ENCODE measurements around the gene SHISA9. TPM values are rescaled to one million over a fixed set of nuclear protein-coding genes. Genes with fewer than 3 reads are reported as not detected.

The SHISA9 gene
- total and polyA plus RNA-seq, 4 donors, result under 0.01 to 0.08 (median 0.07) TPM; not detected in 1

DNA sequence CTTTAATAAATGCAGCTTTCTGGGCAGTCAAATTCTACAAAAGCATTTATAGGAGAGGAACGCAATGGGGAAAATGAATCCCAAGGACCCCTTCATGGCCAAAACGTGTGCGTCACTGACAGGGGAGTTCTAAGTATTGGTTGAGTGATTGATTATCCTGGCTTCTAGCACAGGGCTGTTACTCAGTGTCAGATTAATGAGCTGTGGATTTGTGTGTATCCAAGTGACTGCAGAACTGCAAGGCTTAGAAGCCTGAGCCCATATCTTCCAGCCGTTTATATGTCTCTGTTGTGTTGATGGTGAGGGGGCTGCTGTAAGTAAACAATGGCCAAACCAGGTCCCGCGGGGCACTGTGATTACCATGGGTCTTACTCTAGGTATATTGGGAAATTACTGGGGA lies 129.4 kb downstream of the SHISA9 start:
- no peak for TF ChIP-seq YY1 (IDR thresholded peaks at IDR 0.05)
- TF ChIP-seq TAF1 (conservative IDR thresholded peaks at IDR 0.05), result no peak
- TF ChIP-seq HNF4A (conservative IDR thresholded peaks at IDR 0.05), result no peak
- TF ChIP-seq, protein P1, sequence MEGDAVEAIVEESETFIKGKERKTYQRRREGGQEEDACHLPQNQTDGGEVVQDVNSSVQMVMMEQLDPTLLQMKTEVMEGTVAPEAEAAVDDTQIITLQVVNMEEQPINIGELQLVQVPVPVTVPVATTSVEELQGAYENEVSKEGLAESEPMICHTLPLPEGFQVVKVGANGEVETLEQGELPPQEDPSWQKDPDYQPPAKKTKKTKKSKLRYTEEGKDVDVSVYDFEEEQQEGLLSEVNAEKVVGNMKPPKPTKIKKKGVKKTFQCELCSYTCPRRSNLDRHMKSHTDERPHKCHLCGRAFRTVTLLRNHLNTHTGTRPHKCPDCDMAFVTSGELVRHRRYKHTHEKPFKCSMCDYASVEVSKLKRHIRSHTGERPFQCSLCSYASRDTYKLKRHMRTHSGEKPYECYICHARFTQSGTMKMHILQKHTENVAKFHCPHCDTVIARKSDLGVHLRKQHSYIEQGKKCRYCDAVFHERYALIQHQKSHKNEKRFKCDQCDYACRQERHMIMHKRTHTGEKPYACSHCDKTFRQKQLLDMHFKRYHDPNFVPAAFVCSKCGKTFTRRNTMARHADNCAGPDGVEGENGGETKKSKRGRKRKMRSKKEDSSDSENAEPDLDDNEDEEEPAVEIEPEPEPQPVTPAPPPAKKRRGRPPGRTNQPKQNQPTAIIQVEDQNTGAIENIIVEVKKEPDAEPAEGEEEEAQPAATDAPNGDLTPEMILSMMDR (IDR thresholded peaks at IDR 0.05; ENCODE audit: low read depth, low read length, missing input control), result no peak
- TF ChIP-seq, protein P2, sequence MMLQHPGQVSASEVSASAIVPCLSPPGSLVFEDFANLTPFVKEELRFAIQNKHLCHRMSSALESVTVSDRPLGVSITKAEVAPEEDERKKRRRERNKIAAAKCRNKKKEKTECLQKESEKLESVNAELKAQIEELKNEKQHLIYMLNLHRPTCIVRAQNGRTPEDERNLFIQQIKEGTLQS (IDR thresholded peaks at IDR 0.05), result no peak
- TF ChIP-seq NR2F2 (IDR thresholded peaks at IDR 0.05), result no peak
- no peak for TF ChIP-seq SP1 (IDR thresholded peaks at IDR 0.05)
- no peak for TF ChIP-seq HNF4G (IDR thresholded peaks at IDR 0.05)
- no peak for TF ChIP-seq EGR1 (IDR thresholded peaks at IDR 0.05; ENCODE audit: low read depth in 2 of 2)
- no peak for TF ChIP-seq FOXA1 (IDR thresholded peaks at IDR 0.05)
- TF ChIP-seq, protein P3, sequence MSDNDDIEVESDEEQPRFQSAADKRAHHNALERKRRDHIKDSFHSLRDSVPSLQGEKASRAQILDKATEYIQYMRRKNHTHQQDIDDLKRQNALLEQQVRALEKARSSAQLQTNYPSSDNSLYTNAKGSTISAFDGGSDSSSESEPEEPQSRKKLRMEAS (IDR thresholded peaks at IDR 0.05), result no peak
- TF ChIP-seq, protein P4, sequence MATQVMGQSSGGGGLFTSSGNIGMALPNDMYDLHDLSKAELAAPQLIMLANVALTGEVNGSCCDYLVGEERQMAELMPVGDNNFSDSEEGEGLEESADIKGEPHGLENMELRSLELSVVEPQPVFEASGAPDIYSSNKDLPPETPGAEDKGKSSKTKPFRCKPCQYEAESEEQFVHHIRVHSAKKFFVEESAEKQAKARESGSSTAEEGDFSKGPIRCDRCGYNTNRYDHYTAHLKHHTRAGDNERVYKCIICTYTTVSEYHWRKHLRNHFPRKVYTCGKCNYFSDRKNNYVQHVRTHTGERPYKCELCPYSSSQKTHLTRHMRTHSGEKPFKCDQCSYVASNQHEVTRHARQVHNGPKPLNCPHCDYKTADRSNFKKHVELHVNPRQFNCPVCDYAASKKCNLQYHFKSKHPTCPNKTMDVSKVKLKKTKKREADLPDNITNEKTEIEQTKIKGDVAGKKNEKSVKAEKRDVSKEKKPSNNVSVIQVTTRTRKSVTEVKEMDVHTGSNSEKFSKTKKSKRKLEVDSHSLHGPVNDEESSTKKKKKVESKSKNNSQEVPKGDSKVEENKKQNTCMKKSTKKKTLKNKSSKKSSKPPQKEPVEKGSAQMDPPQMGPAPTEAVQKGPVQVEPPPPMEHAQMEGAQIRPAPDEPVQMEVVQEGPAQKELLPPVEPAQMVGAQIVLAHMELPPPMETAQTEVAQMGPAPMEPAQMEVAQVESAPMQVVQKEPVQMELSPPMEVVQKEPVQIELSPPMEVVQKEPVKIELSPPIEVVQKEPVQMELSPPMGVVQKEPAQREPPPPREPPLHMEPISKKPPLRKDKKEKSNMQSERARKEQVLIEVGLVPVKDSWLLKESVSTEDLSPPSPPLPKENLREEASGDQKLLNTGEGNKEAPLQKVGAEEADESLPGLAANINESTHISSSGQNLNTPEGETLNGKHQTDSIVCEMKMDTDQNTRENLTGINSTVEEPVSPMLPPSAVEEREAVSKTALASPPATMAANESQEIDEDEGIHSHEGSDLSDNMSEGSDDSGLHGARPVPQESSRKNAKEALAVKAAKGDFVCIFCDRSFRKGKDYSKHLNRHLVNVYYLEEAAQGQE (IDR thresholded peaks at IDR 0.05), result no peak
- TF ChIP-seq FOXA2 (IDR thresholded peaks at IDR 0.05), result no peak
- TF ChIP-seq, protein P5, sequence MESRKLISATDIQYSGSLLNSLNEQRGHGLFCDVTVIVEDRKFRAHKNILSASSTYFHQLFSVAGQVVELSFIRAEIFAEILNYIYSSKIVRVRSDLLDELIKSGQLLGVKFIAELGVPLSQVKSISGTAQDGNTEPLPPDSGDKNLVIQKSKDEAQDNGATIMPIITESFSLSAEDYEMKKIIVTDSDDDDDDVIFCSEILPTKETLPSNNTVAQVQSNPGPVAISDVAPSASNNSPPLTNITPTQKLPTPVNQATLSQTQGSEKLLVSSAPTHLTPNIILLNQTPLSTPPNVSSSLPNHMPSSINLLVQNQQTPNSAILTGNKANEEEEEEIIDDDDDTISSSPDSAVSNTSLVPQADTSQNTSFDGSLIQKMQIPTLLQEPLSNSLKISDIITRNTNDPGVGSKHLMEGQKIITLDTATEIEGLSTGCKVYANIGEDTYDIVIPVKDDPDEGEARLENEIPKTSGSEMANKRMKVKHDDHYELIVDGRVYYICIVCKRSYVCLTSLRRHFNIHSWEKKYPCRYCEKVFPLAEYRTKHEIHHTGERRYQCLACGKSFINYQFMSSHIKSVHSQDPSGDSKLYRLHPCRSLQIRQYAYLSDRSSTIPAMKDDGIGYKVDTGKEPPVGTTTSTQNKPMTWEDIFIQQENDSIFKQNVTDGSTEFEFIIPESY (IDR thresholded peaks at IDR 0.05), result no peak
- TF ChIP-seq GABPA (IDR thresholded peaks at IDR 0.05 in 1 of 2, conservative IDR thresholded peaks at IDR 0.05 in 1 of 2), result no peak
- no peak for TF ChIP-seq RXRA (IDR thresholded peaks at IDR 0.05)
- no peak for TF ChIP-seq JUND (IDR thresholded peaks at IDR 0.05)
- no peak for TF ChIP-seq RAD21 (IDR thresholded peaks at IDR 0.05)
- DNase-seq (ENCODE audit: low spot score), result no peak
- no peak overlapping the region for H3K27ac ChIP-seq (ENCODE audit: low read depth in 1 of 2, low read length in 2 of 2)
- no peaks in the 10 kb centered on the region for H3K36me3 ChIP-seq (ENCODE audit: control insufficient read depth in 4 of 4, insufficient read depth in 3 of 4, low read depth in 1 of 4, low read length in 3 of 4)
- H3K9me3 ChIP-seq (ENCODE audit: control insufficient read depth in 4 of 4, low read length in 3 of 4), result no peaks in the 10 kb centered on the region
- H3K4me3 ChIP-seq (ENCODE audit: low read depth in 1 of 3, low read length in 3 of 3), result no peak overlapping the region
- H3K27me3 ChIP-seq (ENCODE audit: control insufficient read depth in 4 of 4, insufficient read depth in 4 of 4, low read length in 3 of 4), result no peaks in the 10 kb centered on the region
- no peaks in the 10 kb centered on the region for H3K4me1 ChIP-seq (ENCODE audit: control insufficient read depth in 4 of 4, insufficient read depth in 4 of 4, low read length in 3 of 4)
- no peak overlapping the region for H3K9ac ChIP-seq (ENCODE audit: low read depth in 1 of 2, low read length in 2 of 2)
- 57% methylated on average over 6 of the region's 6 CpGs for WGBS
